Breast epithelium (tissue), 3 donors: Measurements from ENCODE around the gene MAP3K5.

Experiments used
- POLR2A ChIP-seq: fragments of 450-650 bp; IDR thresholded peaks from one replicate; pipeline ENCODE4 v1.6.1; 2016; ENCODE audit warnings: antibody characterized with exemption, mild to moderate bottlenecking, moderate library complexity
- TF ChIP-seq, protein P1 (sequence below), 3 donors: fragments of 450-650 bp; IDR thresholded peaks; one replicate each; pipeline ENCODE4 v1.5.1; 2016 to 2017; ENCODE audit warnings: antibody characterized with exemption in 3 of 3, mild to moderate bottlenecking in 3 of 3, moderate library complexity in 3 of 3

DNA sequence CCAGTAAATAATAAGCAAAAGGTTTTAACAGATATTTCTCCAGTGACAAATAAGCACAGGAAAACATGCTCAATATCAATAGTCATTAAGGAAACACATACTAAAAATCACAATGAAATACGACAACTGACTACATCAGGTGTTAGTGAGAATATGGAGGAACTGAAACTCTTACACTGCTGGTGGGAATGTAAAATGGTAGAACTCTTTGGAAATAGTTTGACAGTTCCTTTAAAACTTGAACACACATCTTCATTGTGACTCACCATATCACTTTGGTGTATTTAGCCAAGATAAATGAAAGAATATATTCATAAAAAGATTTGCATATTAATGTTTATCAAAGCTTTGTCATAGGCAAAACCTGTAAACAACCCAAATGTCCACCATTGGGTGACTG lies 11.3 kb upstream of the MAP3K5 start:
- no peak for TF ChIP-seq POLR2A
- TF ChIP-seq, protein P1, sequence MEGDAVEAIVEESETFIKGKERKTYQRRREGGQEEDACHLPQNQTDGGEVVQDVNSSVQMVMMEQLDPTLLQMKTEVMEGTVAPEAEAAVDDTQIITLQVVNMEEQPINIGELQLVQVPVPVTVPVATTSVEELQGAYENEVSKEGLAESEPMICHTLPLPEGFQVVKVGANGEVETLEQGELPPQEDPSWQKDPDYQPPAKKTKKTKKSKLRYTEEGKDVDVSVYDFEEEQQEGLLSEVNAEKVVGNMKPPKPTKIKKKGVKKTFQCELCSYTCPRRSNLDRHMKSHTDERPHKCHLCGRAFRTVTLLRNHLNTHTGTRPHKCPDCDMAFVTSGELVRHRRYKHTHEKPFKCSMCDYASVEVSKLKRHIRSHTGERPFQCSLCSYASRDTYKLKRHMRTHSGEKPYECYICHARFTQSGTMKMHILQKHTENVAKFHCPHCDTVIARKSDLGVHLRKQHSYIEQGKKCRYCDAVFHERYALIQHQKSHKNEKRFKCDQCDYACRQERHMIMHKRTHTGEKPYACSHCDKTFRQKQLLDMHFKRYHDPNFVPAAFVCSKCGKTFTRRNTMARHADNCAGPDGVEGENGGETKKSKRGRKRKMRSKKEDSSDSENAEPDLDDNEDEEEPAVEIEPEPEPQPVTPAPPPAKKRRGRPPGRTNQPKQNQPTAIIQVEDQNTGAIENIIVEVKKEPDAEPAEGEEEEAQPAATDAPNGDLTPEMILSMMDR (IDR thresholded peaks at IDR 0.05) = no peak
